H9 (cell line): ENCODE measurements around the gene PTPRN2. TPM values are rescaled to one million over a fixed set of nuclear protein-coding genes. Genes with fewer than 3 reads are reported as not detected.

ENCODE experiments used
- DNase-seq: peaks from one replicate; pipeline ENCODE4 v3.0.0-alpha.2; 2017
- H2AFZ ChIP-seq: one replicate; pipeline ENCODE4 v1.6.1; 2013; ENCODE audit warnings: mild to moderate bottlenecking, low read length, control low read depth, moderate library complexity
- H2AK5ac ChIP-seq: 2 replicates; pipeline ENCODE4 v1.6.1; 2013; ENCODE audit warnings: low read length, control low read depth, mixed read lengths; ENCODE audit not compliant: insufficient read length
- H2BK120ac ChIP-seq: one replicate; pipeline ENCODE4 v1.6.1; 2013; ENCODE audit warnings: low read depth, mild to moderate bottlenecking, low read length, control low read depth, inconsistent platforms; ENCODE audit not compliant: poor library complexity, severe bottlenecking
- H2BK12ac ChIP-seq: 2 replicates; pipeline ENCODE4 v1.6.1; 2013; ENCODE audit warnings: low read length, control low read depth, mixed read lengths, low read depth; ENCODE audit not compliant: insufficient read length
- H2BK15ac ChIP-seq: 2 replicates; pipeline ENCODE4 v1.6.1; 2013; ENCODE audit warnings: low read depth, low read length, control low read depth
- H2BK20ac ChIP-seq: one replicate; pipeline ENCODE4 v1.6.1; 2013; ENCODE audit warnings: low read depth, mild to moderate bottlenecking, low read length, control low read depth, inconsistent platforms; ENCODE audit not compliant: poor library complexity, severe bottlenecking
- H2BK5ac ChIP-seq: 2 replicates; pipeline ENCODE4 v1.6.1; 2013; ENCODE audit warnings: low read length, control low read depth, mixed read lengths; ENCODE audit not compliant: insufficient read length
- H3K14ac ChIP-seq: 2 replicates; pipeline ENCODE4 v1.6.1; 2013; ENCODE audit warnings: low read length, control low read depth; ENCODE audit not compliant: insufficient read depth
- H3K18ac ChIP-seq: 2 replicates; pipeline ENCODE4 v1.6.1; 2013; ENCODE audit warnings: low read depth, mild to moderate bottlenecking, mixed read lengths, low read length, control low read depth; ENCODE audit not compliant: insufficient read length
- H3K23ac ChIP-seq: 2 replicates; pipeline ENCODE4 v1.6.1; 2013; ENCODE audit warnings: low read length, control low read depth, mixed read lengths, low read depth; ENCODE audit not compliant: insufficient read length
- H3K23me2 ChIP-seq: 2 replicates; pipeline ENCODE4 v1.6.1; 2013; ENCODE audit warnings: low read depth, mild to moderate bottlenecking, mixed read lengths, low read length, control low read depth; ENCODE audit not compliant: insufficient read length, poor library complexity, severe bottlenecking
- H3K27ac ChIP-seq: 2 replicates; pipeline ENCODE4 v1.5.1; 2013; ENCODE audit warnings: low read length, control low read depth, mixed read lengths, low read depth; ENCODE audit not compliant: insufficient read length
- H3K27me3 ChIP-seq: 2 replicates; pipeline ENCODE4 v1.6.1; 2013; ENCODE audit warnings: low read length, control low read depth, inconsistent platforms; ENCODE audit not compliant: insufficient read depth
- H3K4ac ChIP-seq: 2 replicates; pipeline ENCODE4 v1.6.1; 2013; ENCODE audit warnings: low read depth, mild to moderate bottlenecking, control low read depth, inconsistent platforms, low read length, moderate library complexity
- H3K4me1 ChIP-seq: 2 replicates; pipeline ENCODE4 v1.6.1; 2013; ENCODE audit warnings: low read length, control low read depth, inconsistent platforms; ENCODE audit not compliant: insufficient read depth
- H3K4me2 ChIP-seq: 2 replicates; pipeline ENCODE4 v1.6.1; 2013; ENCODE audit warnings: low read length, control low read depth, mixed read lengths; ENCODE audit not compliant: insufficient read length, insufficient read depth
- H3K56ac ChIP-seq: 2 replicates; pipeline ENCODE4 v1.6.1; 2013; ENCODE audit warnings: low read depth, mild to moderate bottlenecking, mixed read lengths, low read length, control low read depth; ENCODE audit not compliant: insufficient read length
- H3K79me1 ChIP-seq: 2 replicates; pipeline ENCODE4 v1.6.1; 2013; ENCODE audit warnings: low read depth, mild to moderate bottlenecking, moderate library complexity, low read length, control low read depth, inconsistent platforms; ENCODE audit not compliant: insufficient read depth, poor library complexity, severe bottlenecking
- H3K79me2 ChIP-seq: 2 replicates; pipeline ENCODE4 v1.6.1; 2013; ENCODE audit warnings: low read length, control low read depth, inconsistent platforms; ENCODE audit not compliant: insufficient read depth
- H3K9ac ChIP-seq: 2 replicates; pipeline ENCODE4 v1.6.1; 2013; ENCODE audit warnings: low read length, control low read depth, mixed read lengths; ENCODE audit not compliant: insufficient read length; ENCODE audit errors: extremely low read depth
- H3K9me3 ChIP-seq: one replicate; pipeline ENCODE4 v1.6.1; 2013; ENCODE audit warnings: low read depth, low read length, inconsistent platforms; ENCODE audit not compliant: control insufficient read depth
- H3T11ph ChIP-seq: one replicate; pipeline ENCODE4 v1.6.1; 2013; ENCODE audit warnings: mild to moderate bottlenecking, low read length, control low read depth, inconsistent platforms
- H4K20me1 ChIP-seq: one replicate; pipeline ENCODE4 v1.6.1; 2013; ENCODE audit not compliant: control insufficient read depth, insufficient read length, insufficient read depth
- H4K5ac ChIP-seq: 2 replicates; pipeline ENCODE4 v1.6.1; 2013; ENCODE audit warnings: low read depth, mild to moderate bottlenecking, mixed read lengths, low read length, control low read depth; ENCODE audit not compliant: insufficient read length
- H4K8ac ChIP-seq: replicated peaks from 2 replicates; pipeline ENCODE4 v1.6.1; 2013; ENCODE audit warnings: low read length, control low read depth, mixed read lengths, low read depth; ENCODE audit not compliant: insufficient read length
- H4K91ac ChIP-seq: 2 replicates; pipeline ENCODE4 v1.6.1; 2013; ENCODE audit warnings: low read depth, mild to moderate bottlenecking, moderate library complexity, mixed read lengths, low read length, control low read depth; ENCODE audit not compliant: insufficient read length
- H3K27ac Mint-ChIP-seq, 3 experiments: 2 replicates in 2 of 3; 3 replicates in 1 of 3; pipeline ENCODE4 v1.8.0; 2020 to 2021; ENCODE audit warnings: mixed read lengths in 3 of 3, mild to moderate bottlenecking in 1 of 3, moderate library complexity in 1 of 3
- H3K27me3 Mint-ChIP-seq: 2 replicates; pipeline ENCODE4 v1.8.0; 2021; ENCODE audit warnings: low read depth, mild to moderate bottlenecking, moderate library complexity, mixed read lengths
- H3K36me3 Mint-ChIP-seq, 3 experiments: 2 replicates in 2 of 3; 3 replicates in 1 of 3; pipeline ENCODE4 v1.8.0; 2020 to 2021; ENCODE audit warnings: low read depth in 3 of 3, mixed read lengths in 3 of 3; ENCODE audit not compliant: insufficient read depth in 1 of 3
- H3K4me1 Mint-ChIP-seq, 2 experiments: 2 replicates each; pipeline ENCODE4 v1.8.0; 2020; ENCODE audit warnings: mixed read lengths in 2 of 2
- H3K4me3 Mint-ChIP-seq, 2 experiments: 2 replicates in 1 of 2; 3 replicates in 1 of 2; pipeline ENCODE4 v1.8.0; 2020 to 2021; ENCODE audit warnings: mild to moderate bottlenecking in 2 of 2, mixed read lengths in 2 of 2, moderate library complexity in 1 of 2
- H3K9me3 Mint-ChIP-seq, 2 experiments: 2 replicates in 1 of 2; 3 replicates in 1 of 2; pipeline ENCODE4 v1.8.0; 2020; ENCODE audit warnings: mild to moderate bottlenecking in 2 of 2, mixed read lengths in 2 of 2, moderate library complexity in 1 of 2
- WGBS: extraction: QIAGEN DNeasy Blood & Tissue Kit; methylation state at CpG from one replicate; pipeline ENCODE4 v1.1.7; 2013; ENCODE audit warnings: missing lambda C conversion rate, low lambda C conversion rate, mixed read lengths; ENCODE audit not compliant: insufficient read length; ENCODE audit errors: extremely low coverage; 5-methylcytosine and 5-hydroxymethylcytosine counted together
- total RNA-seq: library from RNA; stranded (reverse); gene quantifications from 2 replicates; pipeline ENCODE4 v1.2.1, GENCODE V29; 2021
- TF ChIP-seq, protein P1 (sequence below): fragments of 200-600 bp; sonication (generic); conservative IDR thresholded peaks from 3 replicates; pipeline ENCODE4 v1.8.0; 2021; ENCODE audit warnings: antibody characterized with exemption, mild to moderate bottlenecking

Gene PTPRN2
- total RNA-seq, 1 experiment from 2014 or later = 5.2 TPM

GRCh38 chr7:157841773-157842370 is 745.8 kb downstream of the PTPRN2 start:
- WGBS = no CpG with 5 or more reads among the region's 14 CpGs
- H3K4ac ChIP-seq = no peak overlapping the region
- no peak overlapping the region for H3T11ph ChIP-seq
- no peak overlapping the region for H2BK12ac ChIP-seq
- H4K20me1 ChIP-seq = no peaks in the 10 kb centered on the region
- no peak overlapping the region for H4K8ac ChIP-seq
- no peak overlapping the region for H3K23ac ChIP-seq
- H4K91ac ChIP-seq = no peak overlapping the region
- no peak overlapping the region for H3K9ac ChIP-seq
- H2BK5ac ChIP-seq = no peak overlapping the region
- H3K4me2 ChIP-seq = no peak overlapping the region
- no peaks in the 10 kb centered on the region for H3K23me2 ChIP-seq
- no peak overlapping the region for H3K56ac ChIP-seq
- no peak overlapping the region for H2BK15ac ChIP-seq
- no peak overlapping the region for H2AFZ ChIP-seq
- H3K27me3 ChIP-seq = no peaks in the 10 kb centered on the region
- no peak overlapping the region for H3K18ac ChIP-seq
- no peak overlapping the region for H2BK20ac ChIP-seq
- peaks cover 4% of the 10 kb centered on the region; the same call in 1 of the 2 replicates for H3K27me3 Mint-ChIP-seq
- no peak overlapping the region for H3K27ac ChIP-seq
- H2BK120ac ChIP-seq = no peak overlapping the region
- no peaks in the 10 kb centered on the region for H3K79me1 ChIP-seq
- no peaks in the 10 kb centered on the region for H3K79me2 ChIP-seq
- H2AK5ac ChIP-seq = no peak overlapping the region
- no peaks in the 10 kb centered on the region for H3K9me3 ChIP-seq
- H4K5ac ChIP-seq = no peak overlapping the region
- TF ChIP-seq, protein P1, sequence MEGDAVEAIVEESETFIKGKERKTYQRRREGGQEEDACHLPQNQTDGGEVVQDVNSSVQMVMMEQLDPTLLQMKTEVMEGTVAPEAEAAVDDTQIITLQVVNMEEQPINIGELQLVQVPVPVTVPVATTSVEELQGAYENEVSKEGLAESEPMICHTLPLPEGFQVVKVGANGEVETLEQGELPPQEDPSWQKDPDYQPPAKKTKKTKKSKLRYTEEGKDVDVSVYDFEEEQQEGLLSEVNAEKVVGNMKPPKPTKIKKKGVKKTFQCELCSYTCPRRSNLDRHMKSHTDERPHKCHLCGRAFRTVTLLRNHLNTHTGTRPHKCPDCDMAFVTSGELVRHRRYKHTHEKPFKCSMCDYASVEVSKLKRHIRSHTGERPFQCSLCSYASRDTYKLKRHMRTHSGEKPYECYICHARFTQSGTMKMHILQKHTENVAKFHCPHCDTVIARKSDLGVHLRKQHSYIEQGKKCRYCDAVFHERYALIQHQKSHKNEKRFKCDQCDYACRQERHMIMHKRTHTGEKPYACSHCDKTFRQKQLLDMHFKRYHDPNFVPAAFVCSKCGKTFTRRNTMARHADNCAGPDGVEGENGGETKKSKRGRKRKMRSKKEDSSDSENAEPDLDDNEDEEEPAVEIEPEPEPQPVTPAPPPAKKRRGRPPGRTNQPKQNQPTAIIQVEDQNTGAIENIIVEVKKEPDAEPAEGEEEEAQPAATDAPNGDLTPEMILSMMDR = no peak
- H3K4me3 Mint-ChIP-seq = 0 out of 5 replicates have a peak overlapping the region, but pooled peaks of 1 of the 2 experiments have one; percentile 6
- peaks cover 30 to 33% of the 10 kb centered on the region in 2 experiments for H3K4me1 Mint-ChIP-seq
- no peak overlapping the region for H3K14ac ChIP-seq
- peak overlapping the region; percentile 35 to 77 (median 42); a peak in 4 of 7 replicates for H3K27ac Mint-ChIP-seq
- peaks cover 4% of the 10 kb centered on the region; the same call in 1 of the 2 replicates for H3K4me1 ChIP-seq
- no peaks in the 10 kb centered on the region for H3K9me3 Mint-ChIP-seq
- DNase-seq = no peak
- no peaks in the 10 kb centered on the region; a peak in 1 of 7 replicates for H3K36me3 Mint-ChIP-seq
